Measurements from ENCODE around the gene RAB4B. TPM values are rescaled to one million over a fixed set of nuclear protein-coding genes. Genes with fewer than 3 reads are reported as not detected.

The RAB4B gene
- total RNA-seq, 2 experiments from 2014 or later, result 26.6 to 26.9 TPM

DNA sequence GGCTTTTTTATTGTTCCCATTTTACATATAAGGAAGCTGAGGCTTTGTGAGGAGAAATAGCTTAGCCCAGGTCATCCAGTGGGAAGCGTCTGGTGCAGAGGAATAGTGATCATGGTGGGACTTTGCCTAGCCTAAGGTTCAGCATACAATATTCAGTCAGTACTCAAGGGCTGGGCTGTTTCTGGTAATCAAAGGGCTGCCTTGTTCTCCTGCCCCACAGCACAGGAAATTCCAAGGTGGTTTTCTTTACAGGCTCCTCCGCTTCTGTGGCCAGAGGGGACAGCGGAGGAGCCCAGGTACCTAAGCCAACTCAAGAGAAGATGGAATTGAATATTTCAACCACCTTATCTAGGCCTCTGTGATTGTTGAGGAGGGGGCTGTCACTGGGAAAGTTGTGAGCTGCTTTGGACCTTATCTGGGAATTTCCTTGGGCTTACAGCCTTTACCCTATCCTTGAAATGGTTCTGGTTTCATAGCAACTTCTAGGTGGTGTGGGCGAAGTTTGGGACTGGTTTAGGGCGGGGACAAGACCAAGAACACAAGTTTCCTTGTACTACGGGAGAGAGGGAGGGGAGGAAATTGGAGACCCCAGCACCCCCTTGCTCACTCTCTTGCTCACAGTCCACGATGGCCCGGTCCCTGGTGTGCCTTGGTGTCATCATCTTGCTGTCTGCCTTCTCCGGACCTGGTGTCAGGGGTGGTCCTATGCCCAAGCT is 3.0 kb upstream of the RAB4B start, which contains the start of gene MIA:
Gene MIA (plus strand): TSS at position 606 of the 716 bp plus-strand sequence. CDS start 22 bp downstream, at position 628.
- Histone ChIP-seq H3K27ac (ENCODE audit: low read depth in 1 of 2, low read length in 2 of 2) (no peak within 1 kb of the TSS), H3K4me1 (ENCODE audit: insufficient read depth, low read length) (peaks cover 33% of the 10 kb centered on the region), H3K36me3 (ENCODE audit: insufficient read depth, low read length) (peaks cover 3% of the 10 kb centered on the region), H3K9me3 (ENCODE audit: control insufficient read depth in 1 of 2, insufficient read depth in 1 of 2, low read length in 2 of 2) (peaks cover 0 to 4% of the 10 kb centered on the region in 2 experiments), H3K4me3 (ENCODE audit: low read length) (no peak within 1 kb of the TSS), H3K27me3 (ENCODE audit: control insufficient read depth in 1 of 2, insufficient read depth in 2 of 2, low read length in 2 of 2) (no peaks in the 10 kb centered on the region)
- peaks cover 37% of the 10 kb centered on the region for H3K4me1 Mint-ChIP-seq (ENCODE audit: low read depth)
- TF ChIP-seq, protein P1, sequence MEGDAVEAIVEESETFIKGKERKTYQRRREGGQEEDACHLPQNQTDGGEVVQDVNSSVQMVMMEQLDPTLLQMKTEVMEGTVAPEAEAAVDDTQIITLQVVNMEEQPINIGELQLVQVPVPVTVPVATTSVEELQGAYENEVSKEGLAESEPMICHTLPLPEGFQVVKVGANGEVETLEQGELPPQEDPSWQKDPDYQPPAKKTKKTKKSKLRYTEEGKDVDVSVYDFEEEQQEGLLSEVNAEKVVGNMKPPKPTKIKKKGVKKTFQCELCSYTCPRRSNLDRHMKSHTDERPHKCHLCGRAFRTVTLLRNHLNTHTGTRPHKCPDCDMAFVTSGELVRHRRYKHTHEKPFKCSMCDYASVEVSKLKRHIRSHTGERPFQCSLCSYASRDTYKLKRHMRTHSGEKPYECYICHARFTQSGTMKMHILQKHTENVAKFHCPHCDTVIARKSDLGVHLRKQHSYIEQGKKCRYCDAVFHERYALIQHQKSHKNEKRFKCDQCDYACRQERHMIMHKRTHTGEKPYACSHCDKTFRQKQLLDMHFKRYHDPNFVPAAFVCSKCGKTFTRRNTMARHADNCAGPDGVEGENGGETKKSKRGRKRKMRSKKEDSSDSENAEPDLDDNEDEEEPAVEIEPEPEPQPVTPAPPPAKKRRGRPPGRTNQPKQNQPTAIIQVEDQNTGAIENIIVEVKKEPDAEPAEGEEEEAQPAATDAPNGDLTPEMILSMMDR (IDR thresholded peaks at IDR 0.05), result no peak
- ChIA-PET CTCF (interaction anchor here (5.2 kb wide), 1 partner anchor 31 kb away, joined by 40 read pairs; no protein-coding TSS in a partner anchor), POLR2A (interaction anchor here (5.4 kb wide), 1 partner anchor 26 kb away, joined by 198 read pairs; the partner anchor contains the start of gene EGLN2)
- no peak for ATAC-seq (ENCODE audit: poor library complexity)
- peak within 1 kb of the TSS; percentile 42 for H3K27ac Mint-ChIP-seq
- H3K4me3 Mint-ChIP-seq, result peak within 1 kb of the TSS; percentile 25
- peaks cover 4% of the 10 kb centered on the region for H3K9me3 Mint-ChIP-seq
- no peak for DNase-seq
- H3K27me3 Mint-ChIP-seq, result no peaks in the 10 kb centered on the region
- H3K36me3 Mint-ChIP-seq (ENCODE audit: low read depth), result peaks cover 26% of the 10 kb centered on the region
- intact Hi-C loops (cut with DNase I, micrococcal nuclease), result loop anchor here in 1 of 2 experiments (5.0 kb wide), 1 partner anchor 42 kb away; no protein-coding TSS in a partner anchor

DNA sequence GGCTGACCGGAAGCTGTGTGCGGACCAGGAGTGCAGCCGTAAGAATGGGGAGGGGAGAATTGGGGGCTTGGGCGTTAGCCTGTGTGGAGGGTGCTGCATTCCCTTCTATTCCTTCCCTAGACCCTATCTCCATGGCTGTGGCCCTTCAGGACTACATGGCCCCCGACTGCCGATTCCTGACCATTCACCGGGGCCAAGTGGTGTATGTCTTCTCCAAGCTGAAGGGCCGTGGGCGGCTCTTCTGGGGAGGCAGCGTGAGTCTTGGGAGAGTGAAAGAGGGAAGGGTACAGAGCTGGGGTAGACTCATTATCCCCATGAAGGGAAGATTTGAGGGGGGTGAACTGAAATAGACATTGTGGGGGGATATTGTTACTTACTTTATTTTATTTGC is 2.4 kb upstream of the RAB4B start:
- ATAC-seq (ENCODE audit: poor library complexity) (no peak), DNase-seq (no peak)
- Histone ChIP-seq H3K9me3 (ENCODE audit: control insufficient read depth in 1 of 2, insufficient read depth in 1 of 2, low read length in 2 of 2) (peaks cover 0 to 4% of the 10 kb centered on the region in 2 experiments), H3K4me3 (ENCODE audit: low read length) (no peak overlapping the region), H3K36me3 (ENCODE audit: insufficient read depth, low read length) (peaks cover 3% of the 10 kb centered on the region), H3K4me1 (ENCODE audit: insufficient read depth, low read length) (peaks cover 29% of the 10 kb centered on the region), H3K27me3 (ENCODE audit: control insufficient read depth in 1 of 2, insufficient read depth in 2 of 2, low read length in 2 of 2) (no peaks in the 10 kb centered on the region), H3K27ac (ENCODE audit: low read depth in 1 of 2, low read length in 2 of 2) (no peak overlapping the region)
- ChIA-PET CTCF (interaction anchor here (5.2 kb wide), 1 partner anchor 31 kb away, joined by 40 read pairs; no protein-coding TSS in a partner anchor), POLR2A (interaction anchor here (3.9 to 5.4 kb wide), 2 partner anchors 25 to 31 kb away, joined by 59 to 198 read pairs; partner anchors contain the start of gene EGLN2)
- H3K27ac Mint-ChIP-seq, result peak overlapping the region; percentile 42
- H3K36me3 Mint-ChIP-seq (ENCODE audit: low read depth), result peaks cover 26% of the 10 kb centered on the region
- TF ChIP-seq, protein P1 (IDR thresholded peaks at IDR 0.05), result no peak
- H3K9me3 Mint-ChIP-seq, result peaks cover 4% of the 10 kb centered on the region
- peak overlapping the region; percentile 25 for H3K4me3 Mint-ChIP-seq
- intact Hi-C loops (cut with DNase I, micrococcal nuclease), result loop anchor here in 1 of 2 experiments (5.0 kb wide), 1 partner anchor 42 kb away; no protein-coding TSS in a partner anchor
- H3K4me1 Mint-ChIP-seq (ENCODE audit: low read depth), result peaks cover 42% of the 10 kb centered on the region
- H3K27me3 Mint-ChIP-seq, result no peaks in the 10 kb centered on the region

DNA sequence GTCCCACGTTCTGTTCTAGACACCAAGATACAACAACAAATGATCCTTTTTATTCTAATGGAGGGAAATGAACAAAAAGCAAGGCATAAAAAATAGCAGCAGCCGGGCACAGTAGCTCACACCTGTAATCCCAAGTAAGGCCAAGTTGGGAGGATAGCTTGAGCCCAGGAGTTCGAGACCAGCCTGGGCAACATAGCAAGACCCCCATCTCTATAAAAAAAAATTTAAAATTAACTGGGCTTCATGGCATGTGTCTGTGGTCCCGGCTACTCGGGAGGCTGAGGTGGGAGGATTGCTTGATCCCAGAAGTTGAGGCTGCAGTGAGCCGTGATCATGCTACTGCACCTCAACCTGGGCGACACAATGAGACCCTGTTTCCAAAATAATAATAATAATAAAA is 1.7 kb upstream of the RAB4B start:
- Histone ChIP-seq H3K27me3 (ENCODE audit: control insufficient read depth in 1 of 2, insufficient read depth in 2 of 2, low read length in 2 of 2) (no peaks in the 10 kb centered on the region), H3K9me3 (ENCODE audit: control insufficient read depth in 1 of 2, insufficient read depth in 1 of 2, low read length in 2 of 2) (no peaks in the 10 kb centered on the region), H3K4me3 (ENCODE audit: low read length) (no peak overlapping the region), H3K27ac (ENCODE audit: low read depth in 1 of 2, low read length in 2 of 2) (no peak overlapping the region), H3K36me3 (ENCODE audit: insufficient read depth, low read length) (no peaks in the 10 kb centered on the region), H3K4me1 (ENCODE audit: insufficient read depth, low read length) (peaks cover 23% of the 10 kb centered on the region)
- ChIA-PET POLR2A (interaction anchor here (2.0 to 5.4 kb wide), 5 partner anchors 24 to 60 kb away, joined by 16 to 198 read pairs (median 59); partner anchors contain the start of genes ACTMAP, COQ8B, EGLN2 and ITPKC), CTCF (interaction anchor here (1.5 to 5.2 kb wide), 3 partner anchors 10 to 114 kb away, joined by 3 to 40 read pairs (median 14); no protein-coding TSS in a partner anchor)
- DNase-seq, result no peak
- Mint-ChIP-seq H3K27ac (peak overlapping the region; percentile 93), H3K4me3 (no peak overlapping the region), H3K9me3 (no peaks in the 10 kb centered on the region), H3K27me3 (no peaks in the 10 kb centered on the region), H3K36me3 (ENCODE audit: low read depth) (peaks cover 20% of the 10 kb centered on the region), H3K4me1 (ENCODE audit: low read depth) (peaks cover 36% of the 10 kb centered on the region)
- no peak for ATAC-seq (ENCODE audit: poor library complexity)
- intact Hi-C loops (cut with DNase I, micrococcal nuclease), result loop anchor here in 1 of 2 experiments (5.0 kb wide), 1 partner anchor 41 kb away; no protein-coding TSS in a partner anchor
- TF ChIP-seq, protein P1 (IDR thresholded peaks at IDR 0.05), result no peak
